ENCODE results near the gene PLA2G4E. TPM values are rescaled to one million over a fixed set of nuclear protein-coding genes. Genes with fewer than 3 reads are reported as not detected.

PLA2G4E gene
- total and polyA plus RNA-seq, 2 experiments from 2014 or later, result not detected

- H3K4me3 ChIP-seq, result no peak overlapping the region
- no peaks in the 10 kb centered on the region for H3K79me2 ChIP-seq (replicated peaks; ENCODE audit: insufficient read depth)
- TF ChIP-seq STAT1 (IDR thresholded peaks at IDR 0.05; ENCODE audit: unreplicated experiment), result no peak
- TF ChIP-seq POLR2AphosphoS5 (IDR thresholded peaks at IDR 0.05; ENCODE audit: low read depth), result no peak
- no peak for TF ChIP-seq ETS1 (IDR thresholded peaks at IDR 0.05)
- TF ChIP-seq ZNF462 (CRISPR knock-in tag; IDR thresholded peaks at IDR 0.05), result no peak
- no peak for TF ChIP-seq EZH2 (IDR thresholded peaks at IDR 0.05; ENCODE audit: low read depth, unreplicated experiment)
- TF ChIP-seq NANOG (IDR thresholded peaks at IDR 0.05; ENCODE audit: borderline replicate concordance), result no peak
- TF ChIP-seq CTCF (conservative IDR thresholded peaks at IDR 0.05; ENCODE audit: low read depth in 2 of 2), result no peak
- TF ChIP-seq ZNF331 (CRISPR knock-in tag; IDR thresholded peaks at IDR 0.05; ENCODE audit: low read depth), result no peak
- no peaks in the 10 kb centered on the region for H3K9me2 ChIP-seq (ENCODE audit: insufficient read depth)
- no peak overlapping the region for H3K27ac Mint-ChIP-seq
- H4K20me1 ChIP-seq (replicated peaks; ENCODE audit: insufficient read depth), result no peaks in the 10 kb centered on the region
- H3K27me3 ChIP-seq (ENCODE audit: insufficient read depth), result no peaks in the 10 kb centered on the region
- H3K36me3 ChIP-seq (ENCODE audit: insufficient read depth), result no peaks in the 10 kb centered on the region
- H3K4me1 ChIP-seq (ENCODE audit: insufficient read depth), result peaks cover 8% of the 10 kb centered on the region; the same call in 1 of the 2 replicates
- no peaks in the 10 kb centered on the region for H3K36me3 Mint-ChIP-seq (ENCODE audit: low read depth)
- H3F3A ChIP-seq (replicated peaks; ENCODE audit: low read depth), result no peaks in the 10 kb centered on the region
- peak overlapping the region; percentile 90; the same call in 1 of the 2 replicates for H2AFZ ChIP-seq
- no peak overlapping the region for H3K4me2 ChIP-seq
- peaks cover 7% of the 10 kb centered on the region for H3K27me3 Mint-ChIP-seq (ENCODE audit: insufficient read depth, low read depth, poor library complexity)
- ATAC-seq, result peak; percentile 29
- peaks cover 7% of the 10 kb centered on the region for H3K4me1 Mint-ChIP-seq
- no peak for DNase-seq (ENCODE audit: low spot score)
- no peak overlapping the region for H3K27ac ChIP-seq (ENCODE audit: low read depth)
- H3K4me3 Mint-ChIP-seq, result no peak overlapping the region
- no peaks in the 10 kb centered on the region for H3K9me3 Mint-ChIP-seq
These were observed 31.8 kb downstream of the PLA2G4E start for GRCh38 chr15:41988896-41989572.
